HG02981 (cell line): Measurements from ENCODE around the gene MGLL.

Source experiments
- ATAC-seq: cut with Tn5 transposase; IDR thresholded peaks from one replicate; pipeline ENCODE4 v1.9.1; 2021; ENCODE audit warnings: mild to moderate bottlenecking, moderate library complexity; ENCODE audit not compliant: unreplicated experiment

MGLL gene

DNA sequence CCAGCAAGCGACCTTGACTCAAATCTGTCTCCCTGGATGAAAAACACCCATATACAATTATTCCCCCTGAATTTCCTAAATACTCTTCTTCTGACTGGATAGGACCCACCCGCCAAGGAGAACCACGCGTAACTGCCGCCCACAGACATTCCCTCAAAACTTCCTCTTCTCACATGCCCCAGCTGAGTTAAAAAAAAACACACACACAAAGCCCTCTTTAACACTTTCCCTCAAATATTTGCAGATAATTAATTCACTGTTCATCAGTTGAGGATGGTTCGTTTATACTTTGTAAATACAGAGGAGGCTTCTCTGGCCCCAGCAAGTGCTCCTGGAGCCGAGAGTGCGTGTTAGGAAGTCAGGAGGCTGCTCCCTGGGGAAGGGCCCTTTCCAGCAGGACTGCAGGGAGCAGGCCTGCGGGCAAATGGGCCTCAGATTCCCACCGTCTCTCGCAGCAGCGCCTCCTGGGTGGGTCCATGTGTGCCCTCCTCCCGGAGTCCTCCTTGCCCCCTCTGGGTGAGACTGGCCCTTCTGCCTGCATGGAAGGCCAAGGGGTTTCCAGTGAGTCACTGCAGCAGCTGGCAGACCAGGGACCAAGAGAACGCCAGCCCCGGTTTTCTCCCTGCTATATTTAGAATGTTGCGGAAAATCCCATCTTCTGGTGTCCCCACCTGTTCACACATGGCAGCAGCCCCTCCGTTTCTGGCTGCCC is 46.8 kb downstream of the MGLL start:
- no peak for ATAC-seq

DNA sequence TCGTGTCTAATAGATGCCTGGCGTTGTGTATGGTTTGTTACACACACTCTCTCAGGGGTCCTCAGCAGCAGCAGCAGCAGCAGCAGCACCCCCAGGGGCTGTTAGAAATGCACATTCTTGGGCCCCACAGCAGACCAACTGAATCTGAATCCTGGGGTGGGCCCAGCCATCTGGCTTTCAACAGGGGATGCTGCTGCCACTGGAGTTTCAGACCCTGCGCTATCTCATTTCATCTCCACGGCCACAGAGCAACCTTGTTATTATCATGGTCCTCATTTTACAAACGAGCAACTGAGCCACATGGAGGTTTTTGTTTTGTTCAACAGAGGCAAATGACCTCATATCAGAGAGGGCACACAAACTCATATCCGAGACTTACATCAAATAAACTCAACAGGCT is 47.7 kb downstream of the MGLL start:
- no peak for ATAC-seq

DNA sequence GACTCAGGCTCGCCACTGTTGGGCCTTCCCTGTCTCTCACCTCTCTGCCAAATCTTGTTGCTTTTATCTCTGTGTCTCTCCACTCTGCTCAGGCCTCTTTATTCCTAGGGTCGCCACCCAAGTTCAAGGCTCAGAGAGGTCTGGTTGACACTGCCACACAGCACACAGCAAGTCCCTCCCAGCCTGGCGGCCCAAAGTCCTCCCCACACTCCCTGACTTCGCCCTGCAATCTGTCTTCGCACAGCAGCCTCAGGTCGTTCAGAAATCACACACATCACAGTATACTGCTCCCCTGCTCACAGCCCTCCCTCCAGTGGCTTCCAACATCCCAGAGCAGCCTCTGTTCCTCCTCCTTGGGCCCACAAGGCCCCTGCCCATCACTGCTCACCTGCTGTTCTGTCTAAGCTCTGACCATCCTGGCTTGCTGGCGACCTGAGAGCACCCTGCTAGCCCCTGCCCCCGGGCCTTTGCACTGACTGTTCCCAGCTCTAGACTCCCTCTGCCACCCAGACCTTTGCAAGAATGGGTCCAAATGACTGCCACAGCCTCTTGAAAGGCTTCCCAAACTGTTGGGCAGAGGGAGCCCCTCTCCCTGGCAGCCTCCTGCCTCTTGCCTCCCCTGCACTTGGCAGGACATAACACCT is 48.4 kb downstream of the MGLL start:
- ATAC-seq = no peak

DNA sequence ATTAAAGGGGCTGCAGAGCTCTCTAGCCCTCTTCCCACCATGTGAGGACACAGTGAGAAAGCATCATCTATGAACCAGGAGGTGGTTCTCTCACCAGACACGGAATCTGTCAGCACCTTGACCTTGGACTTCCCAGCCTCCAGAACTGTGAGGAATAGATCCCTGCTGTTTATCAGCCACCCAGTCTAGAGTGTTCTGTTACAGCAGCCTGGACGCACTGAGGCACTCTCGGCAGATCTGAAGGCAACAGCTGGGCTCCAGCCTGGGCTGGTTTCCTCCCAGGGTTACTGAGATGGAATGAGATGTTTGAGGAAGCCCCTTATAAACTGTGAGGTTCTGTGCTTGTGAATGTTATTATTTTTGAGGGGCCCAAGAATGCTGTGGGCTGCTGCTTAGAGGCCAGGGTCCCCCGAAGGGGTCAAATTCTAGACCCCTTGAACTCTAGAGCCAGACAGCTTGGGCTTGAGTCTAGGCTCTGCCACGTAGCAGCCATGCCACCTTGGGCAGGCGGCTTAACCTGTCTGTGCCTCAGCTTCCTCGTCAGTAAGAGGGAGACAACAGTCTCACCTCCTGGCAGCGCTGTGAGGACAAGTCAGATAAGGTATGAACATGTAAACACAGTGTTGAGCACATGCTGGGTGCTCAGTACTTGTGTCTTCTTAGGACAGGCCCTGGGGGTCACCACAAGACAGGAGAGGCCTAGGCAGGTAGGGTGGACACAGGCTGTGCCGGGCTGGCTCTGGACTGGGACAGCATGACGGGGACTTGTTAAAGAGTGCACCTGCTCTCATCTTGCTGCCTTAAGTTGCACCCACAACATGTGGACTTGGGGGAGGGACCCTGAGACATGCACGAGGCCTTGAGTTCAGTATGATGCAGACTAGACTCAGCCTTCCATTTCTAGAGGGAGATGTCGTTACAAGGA is 49.2 kb downstream of the MGLL start:
- ATAC-seq = no peak

DNA sequence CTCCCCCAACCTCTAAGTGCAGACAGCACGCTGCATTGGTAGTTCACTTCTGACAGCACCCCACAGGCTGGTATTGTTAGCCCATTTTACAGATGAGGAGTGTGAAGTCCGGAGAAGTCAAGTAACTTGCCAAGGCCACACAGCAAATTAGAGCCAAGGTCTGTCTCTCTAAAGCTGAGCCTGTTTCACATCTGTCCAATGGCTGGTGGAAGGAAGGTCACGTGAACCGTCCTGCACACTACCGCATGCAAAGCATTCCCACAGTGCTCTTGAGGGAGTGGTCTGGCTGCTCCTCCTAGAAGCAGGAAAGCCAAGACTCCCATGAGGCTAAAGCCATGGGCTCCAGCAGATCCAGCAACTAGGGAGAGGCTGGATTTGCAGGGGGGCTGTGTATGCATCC is 50.0 kb downstream of the MGLL start:
- no peak for ATAC-seq

DNA sequence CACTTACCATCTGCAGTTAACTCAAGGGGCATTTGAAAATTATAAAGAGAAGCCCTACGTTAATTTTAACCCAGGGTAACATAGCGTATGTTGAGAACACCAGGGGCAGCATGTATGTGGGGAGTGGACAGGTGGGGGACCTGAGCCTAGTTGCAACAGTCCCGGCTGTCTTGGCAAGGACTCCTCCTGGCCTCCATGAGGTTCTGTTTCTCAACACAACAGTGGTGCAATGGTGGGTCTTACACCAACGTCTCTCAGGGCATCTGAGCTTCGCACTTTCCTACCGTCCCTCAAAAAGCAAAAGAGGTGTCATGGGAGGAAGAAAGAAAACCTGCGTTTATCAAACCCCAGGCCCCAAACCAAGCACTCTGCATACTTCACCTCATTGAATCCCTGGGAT is 50.6 kb downstream of the MGLL start:
- ATAC-seq = no peak

DNA sequence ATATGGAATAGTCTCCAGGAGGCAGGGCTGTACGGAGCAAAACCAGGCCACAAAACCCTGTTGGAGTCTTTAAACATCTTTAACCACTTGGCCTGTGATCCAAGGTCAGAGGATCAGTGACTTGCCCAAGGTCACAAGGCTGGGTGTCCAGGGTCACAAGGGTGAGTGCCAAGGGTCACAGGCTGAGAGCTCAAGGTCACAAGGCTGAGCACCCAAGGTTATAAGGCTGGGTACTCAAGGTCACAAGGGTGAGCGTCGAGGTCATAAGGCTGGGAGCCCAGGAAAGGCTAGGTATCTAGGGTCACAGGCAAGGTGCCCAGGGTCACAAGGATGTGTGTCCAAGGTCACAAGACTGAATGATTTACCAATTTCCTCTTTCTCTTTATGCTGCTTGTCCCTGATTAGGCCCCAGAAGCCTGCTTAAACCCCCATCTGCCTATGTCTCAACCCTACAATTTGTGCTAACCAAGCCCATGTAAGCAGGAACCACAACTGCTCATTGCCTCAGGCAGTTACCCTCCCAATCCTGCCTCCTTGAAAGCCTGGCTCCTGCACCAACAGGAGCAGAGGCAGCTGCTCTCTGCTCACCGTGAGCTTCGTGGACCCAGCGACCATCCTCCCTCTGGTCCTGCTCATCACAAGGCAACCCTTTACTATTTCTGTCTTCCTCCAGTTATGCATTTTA is 51.5 kb downstream of the MGLL start:
- ATAC-seq = no peak

DNA sequence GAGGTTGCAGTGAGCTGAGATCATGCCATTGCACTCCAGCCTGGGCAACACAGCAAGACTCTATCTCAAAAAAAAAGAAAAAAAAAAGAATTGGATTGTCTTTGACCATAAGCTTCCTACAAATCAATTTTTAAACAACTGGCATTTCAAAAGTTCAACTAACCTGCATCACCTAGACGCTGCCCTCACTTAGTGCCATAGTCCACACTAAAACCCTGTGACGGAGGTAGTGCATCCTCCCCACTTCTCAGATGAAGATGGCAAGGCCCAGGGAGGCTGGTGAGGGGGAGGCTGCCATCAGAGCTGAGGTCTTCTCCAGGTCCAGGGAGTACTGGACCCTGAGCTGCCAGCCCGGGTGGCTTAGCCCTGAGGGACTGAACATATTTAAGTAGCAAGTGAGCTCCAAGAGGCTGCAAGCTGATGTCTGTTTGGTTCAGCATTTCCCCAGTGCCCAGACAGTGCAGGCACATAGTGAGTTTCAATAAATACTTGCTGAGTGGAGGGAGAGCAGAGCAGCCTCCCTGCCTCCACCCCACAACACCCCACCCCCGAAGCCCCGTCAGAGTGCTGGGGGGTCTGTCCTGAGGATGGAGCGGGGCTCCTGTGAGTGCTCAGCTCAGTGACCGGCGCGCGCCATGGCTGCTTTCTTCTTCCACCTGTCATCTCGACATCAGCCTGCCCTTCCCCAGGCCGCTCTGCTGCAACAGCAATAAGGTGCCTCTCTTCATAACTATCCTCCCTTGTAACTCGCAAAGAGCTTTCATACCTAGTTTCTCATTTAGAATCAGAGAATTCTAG is 52.8 kb downstream of the MGLL start:
- no peak for ATAC-seq

DNA sequence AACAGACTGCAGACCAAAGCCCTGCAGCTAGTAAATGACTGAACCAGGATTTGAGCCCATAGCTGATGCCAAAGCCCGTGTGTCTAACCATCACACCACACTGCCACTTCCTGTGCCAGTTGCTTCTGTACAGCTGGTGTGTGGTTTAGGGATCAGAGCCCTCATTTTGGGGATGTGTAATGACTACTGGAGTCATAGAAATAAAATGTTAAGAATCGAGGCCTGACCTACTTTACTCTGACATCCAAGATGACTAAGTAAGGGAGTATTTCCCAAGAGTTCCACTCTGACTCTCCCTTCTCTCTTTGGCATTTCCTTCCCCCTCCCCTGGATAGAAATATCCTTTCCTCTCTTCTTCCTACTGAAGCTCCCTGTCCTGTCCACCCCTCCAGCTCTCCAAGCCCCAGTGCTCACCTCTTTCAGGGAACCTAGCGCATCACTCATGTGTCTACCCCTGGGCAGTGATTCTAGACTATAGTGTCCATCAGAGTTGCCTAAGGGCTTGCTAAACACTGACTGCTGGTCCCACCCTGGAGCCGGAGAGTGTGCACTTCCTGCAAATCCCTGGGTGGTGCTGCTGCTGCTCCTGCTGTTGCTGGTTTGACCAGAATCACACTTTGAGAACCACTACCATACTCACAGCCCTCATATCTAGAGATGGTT is 53.8 kb downstream of the MGLL start:
- ATAC-seq = no peak

DNA sequence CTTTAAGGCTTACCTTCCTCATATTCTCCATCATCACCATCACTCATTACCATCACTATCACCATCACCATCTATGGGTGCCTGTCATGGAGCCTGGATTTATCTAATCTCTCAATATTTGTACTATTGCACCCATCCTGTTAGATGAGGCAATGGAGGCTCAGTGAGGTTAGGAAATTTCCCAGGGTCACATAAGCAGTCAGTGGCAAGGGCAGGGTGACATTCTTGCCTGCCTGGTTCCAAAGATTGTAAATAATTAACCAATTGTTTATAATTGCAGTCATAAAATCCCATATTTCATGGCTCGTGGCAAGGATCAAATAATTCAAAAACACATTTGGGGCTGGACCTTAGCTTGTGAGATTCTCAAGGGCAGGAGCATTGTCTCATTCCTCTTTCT is 55.2 kb downstream of the MGLL start:
- ATAC-seq = no peak

DNA sequence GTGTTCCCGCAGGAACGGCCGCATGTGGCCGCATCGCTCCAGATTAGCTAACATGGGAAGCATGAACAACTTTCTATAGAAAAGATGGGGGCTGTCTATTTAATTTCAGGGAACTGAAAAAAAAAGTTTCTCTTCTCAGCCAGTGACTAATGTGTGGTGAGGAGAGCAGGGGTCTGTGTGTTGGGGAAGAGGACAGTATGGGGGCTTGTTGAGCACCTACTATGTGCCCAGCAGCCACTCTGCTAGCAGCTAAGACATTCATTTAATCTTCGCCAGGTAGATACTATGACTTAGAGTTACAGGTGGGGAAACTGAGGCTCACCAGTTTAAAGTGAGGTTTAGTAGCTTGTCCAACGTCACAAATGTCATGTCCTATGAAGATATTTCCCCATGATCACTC is 56.6 kb downstream of the MGLL start:
- no peak for ATAC-seq

DNA sequence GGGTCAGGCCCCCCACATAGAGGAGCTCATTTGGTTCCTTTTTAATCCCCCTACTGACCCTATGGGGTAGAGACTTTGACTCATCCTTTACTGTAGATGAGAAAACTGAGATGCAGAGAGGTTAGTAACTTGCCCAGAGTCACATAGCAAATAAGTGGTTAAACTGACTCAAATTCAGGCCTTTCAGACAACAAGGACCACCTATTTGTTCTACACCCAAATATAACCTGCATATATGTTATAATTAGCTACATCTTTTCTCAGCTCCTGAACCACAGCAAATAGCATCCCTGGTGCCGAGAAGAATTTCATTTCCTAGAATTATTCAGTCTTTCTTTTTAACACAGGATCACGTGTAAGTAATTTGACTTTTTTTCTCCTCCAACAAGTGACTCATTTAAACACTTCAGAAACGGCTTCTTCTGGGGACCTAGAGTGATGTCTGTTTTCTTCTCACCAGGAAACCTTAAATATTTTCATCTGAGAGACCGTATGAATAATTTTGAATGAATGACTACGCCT is 57.4 kb downstream of the MGLL start:
- ATAC-seq = no peak

DNA sequence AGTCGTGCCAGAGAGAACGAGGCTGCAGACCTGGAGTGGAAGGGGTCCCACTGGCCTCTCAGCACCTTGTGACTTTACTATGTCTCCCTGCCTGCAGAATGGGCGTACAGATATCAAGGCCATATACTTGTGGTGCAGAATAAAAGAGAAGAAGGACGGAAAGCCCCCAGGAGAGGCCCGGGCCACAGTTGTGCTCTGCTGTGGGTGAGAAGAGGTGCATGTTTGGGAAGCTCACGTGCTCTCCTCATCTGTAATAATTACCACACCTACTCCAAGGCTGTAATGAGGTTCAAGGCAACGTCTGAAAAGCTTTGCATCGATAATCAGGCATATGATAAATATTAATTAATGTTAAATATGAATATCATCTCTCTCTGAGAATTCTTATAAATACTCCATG is 58.0 kb downstream of the MGLL start:
- ATAC-seq = no peak

DNA sequence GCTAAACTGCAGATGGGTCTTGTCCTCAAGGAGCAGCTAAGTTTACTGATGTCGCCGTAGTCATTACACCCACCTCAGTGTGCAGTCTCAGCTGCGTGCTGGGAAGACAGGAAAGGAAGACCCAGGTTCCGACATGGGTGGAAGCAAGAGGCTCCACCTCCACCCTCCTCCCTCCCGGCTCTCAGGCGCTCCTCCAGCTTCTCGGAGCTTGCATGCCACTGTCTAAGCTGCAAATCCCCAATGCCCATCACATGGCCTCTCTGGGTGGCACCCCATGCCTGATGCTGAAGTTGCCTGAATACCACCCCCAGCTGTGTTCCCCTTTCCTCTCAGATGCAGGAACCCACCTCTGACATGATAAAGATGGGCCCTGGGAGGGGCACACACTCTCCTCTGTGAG is 58.5 kb downstream of the MGLL start:
- no peak for ATAC-seq

DNA sequence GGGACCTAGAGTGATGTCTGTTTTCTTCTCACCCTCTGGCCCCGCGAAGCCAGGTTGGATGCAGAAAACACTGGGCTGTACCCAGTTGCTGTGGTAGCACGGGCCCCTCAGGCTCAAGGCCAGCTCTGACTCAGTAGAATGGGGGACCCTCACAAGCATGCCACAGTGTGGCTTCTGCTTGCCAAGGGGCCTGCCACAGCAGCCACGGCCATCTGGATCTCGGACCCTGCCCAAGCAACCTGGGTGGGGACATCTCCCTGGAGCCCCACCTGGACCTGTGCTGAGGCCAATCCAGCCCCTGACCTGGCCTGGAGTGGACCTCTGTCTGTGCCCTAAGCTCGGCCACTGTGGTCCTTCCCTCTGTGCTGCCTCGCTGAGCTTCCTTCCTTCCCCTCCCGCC is 59.0 kb downstream of the MGLL start:
- ATAC-seq = no peak

DNA sequence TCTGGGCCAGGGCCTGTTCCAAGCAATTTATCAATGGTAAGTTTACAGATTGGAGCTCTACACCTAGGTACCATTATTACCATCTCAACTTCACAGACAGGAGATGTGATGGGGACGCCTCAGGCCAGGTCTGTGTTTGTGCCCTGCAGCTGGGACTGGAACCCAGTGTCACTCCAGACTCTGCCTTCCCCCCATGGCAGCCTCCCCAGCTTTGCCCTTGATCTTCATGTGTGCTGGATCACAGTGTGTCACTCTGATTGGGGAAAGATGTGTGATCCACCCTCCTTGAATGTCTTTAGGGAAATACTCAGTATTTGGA is 59.6 kb downstream of the MGLL start:
- no peak for ATAC-seq

DNA sequence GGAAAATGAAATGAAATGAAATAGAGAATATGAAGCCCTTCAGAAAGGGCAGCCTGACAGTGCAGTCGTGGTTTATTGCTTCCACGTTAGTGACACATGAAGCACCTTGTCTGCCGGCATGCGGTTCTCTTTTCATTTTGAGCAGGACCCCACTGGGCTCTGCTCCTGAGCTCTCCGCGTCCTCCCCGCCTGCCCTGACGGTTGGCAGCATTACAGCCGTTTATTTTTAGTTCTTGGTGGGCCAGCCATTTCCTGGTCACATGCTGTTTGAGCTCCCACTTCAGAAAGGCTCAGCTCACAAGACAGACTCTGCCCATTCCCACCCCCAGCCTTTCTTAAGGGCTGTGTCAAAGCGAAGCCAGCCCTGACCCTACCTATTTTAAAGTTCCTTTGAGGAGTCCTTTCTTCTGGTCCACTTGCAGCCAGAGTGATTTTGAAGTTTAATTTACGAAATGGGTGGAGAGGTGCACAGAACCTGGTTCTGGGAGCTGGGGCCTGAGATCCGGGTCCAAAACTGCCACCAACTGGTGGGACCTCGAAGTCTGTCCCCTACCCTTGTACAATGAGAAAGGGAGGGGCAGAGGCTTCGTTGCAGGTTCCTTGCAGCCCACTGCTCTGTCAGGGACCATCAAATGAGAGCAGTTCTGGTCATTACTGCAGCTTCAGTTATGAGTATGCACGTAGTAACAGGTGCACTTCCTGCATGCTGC is 60.1 kb downstream of the MGLL start:
- peak; percentile 59 for ATAC-seq

DNA sequence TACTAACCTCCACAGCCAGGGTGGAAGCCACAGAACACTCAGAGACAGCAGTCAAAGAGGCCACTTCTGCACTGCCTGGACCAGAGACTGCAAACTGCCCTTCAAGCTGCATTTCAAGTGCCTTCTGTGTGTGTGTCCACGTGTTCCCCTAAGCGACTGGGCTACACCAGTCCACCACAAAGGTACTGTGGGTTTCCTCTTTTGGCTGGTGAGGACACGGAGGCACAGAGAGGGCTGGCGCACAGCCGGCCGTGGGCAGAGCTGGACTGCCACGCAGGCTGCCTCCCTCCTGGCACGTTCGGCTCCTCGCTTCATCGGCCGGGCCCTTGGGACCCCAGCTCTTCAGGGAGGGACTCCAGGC is 60.9 kb downstream of the MGLL start:
- ATAC-seq = peak; percentile 36

DNA sequence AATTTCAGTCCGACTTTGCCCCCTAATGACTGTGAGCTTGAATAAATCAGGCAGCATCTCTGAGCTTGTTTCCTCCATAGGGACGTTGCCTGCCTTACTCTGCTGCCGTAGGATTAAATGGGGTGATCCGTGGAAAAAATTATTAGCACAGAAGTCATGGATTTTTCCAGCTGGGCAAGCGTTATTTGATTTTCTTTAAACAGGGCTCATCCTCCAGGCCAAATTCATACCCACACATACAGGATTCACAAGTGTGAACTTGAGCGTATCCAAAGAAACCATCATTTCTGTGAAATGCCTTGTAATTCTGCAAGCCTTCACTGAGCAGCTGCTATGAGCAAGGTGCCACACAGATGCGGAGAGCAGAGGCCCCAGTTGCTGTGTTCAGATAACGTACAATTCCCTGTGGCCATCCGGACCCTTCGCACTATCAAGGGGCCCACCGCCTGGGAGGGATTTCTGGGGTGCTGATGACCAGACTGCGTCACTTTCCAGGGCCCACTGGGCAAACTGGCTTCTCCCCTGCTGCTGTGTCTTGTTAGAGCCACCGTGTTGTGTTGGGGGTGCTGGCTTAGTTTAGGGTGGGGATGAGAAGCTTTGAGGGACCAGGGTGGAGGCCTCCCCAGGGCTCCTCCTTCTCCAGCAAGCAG is 61.4 kb downstream of the MGLL start:
- ATAC-seq = no peak
